Lower leg skin (tissue), 3 donors: ENCODE results near the gene EFEMP1.

Experiments
- CTCF ChIP-seq, 3 donors: fragments of 450-650 bp; IDR thresholded peaks; one replicate each; pipeline ENCODE4 v1.5.1; 2016; ENCODE audit warnings: antibody characterized with exemption in 3 of 3, mild to moderate bottlenecking in 3 of 3, moderate library complexity in 2 of 3
- POLR2A ChIP-seq, 2 donors: fragments of 450-650 bp; IDR thresholded peaks; one replicate each; pipeline ENCODE4 v1.6.1; 2016 to 2017; ENCODE audit warnings: antibody characterized with exemption in 2 of 2, mild to moderate bottlenecking in 1 of 2, moderate library complexity in 1 of 2

- TF ChIP-seq CTCF (IDR thresholded peaks at IDR 0.05) (no peak), POLR2A (IDR thresholded peaks at IDR 0.05) (no peak)
Measured at GRCh38 chr2:55885944-55886281, 37.7 kb downstream of the EFEMP1 start.
